ENCODE results near the gene HCN1.

- no peak for TF ChIP-seq POLR2AphosphoS5 (IDR thresholded peaks at IDR 0.05)
- no peak for TF ChIP-seq CTCF (IDR thresholded peaks at IDR 0.05)
- no peak for TF ChIP-seq POLR2A (IDR thresholded peaks at IDR 0.05)
Measured at GRCh38 chr5:45521067-45521466, 175.1 kb downstream of the HCN1 start.

All from suprapubic skin (tissue), 4 donors.